Measurements from ENCODE around the gene CRELD2. TPM values are rescaled to one million over a fixed set of nuclear protein-coding genes. Genes with fewer than 3 reads are reported as not detected.

The CRELD2 gene
- total and polyA plus RNA-seq, 2 of the 13 experiments (the other 11 are each of a cell fraction or from before 2014, with no cell fraction given), result 17.2 to 44.7 TPM

DNA sequence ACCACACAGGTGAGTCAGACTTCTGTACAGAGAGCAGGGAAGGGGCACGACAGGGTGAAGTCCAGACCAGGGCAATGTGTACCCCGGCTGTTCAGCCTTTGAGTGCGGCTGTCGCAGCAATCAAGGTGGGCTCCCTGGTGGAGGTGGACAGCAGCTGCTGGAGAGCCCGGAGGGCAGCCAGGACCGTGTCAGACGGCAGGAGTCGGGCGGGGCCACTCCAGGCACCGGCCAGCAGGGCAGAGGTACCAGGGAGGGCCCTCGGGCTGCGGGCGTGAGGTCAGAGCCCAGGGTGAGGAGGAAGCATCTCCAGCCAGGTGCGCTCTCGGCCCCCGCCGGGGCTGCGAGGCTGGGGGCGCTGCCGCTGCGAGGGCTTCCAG lies 41.3 kb downstream of the CRELD2 start (continued):
- TF ChIP-seq, protein P1, sequence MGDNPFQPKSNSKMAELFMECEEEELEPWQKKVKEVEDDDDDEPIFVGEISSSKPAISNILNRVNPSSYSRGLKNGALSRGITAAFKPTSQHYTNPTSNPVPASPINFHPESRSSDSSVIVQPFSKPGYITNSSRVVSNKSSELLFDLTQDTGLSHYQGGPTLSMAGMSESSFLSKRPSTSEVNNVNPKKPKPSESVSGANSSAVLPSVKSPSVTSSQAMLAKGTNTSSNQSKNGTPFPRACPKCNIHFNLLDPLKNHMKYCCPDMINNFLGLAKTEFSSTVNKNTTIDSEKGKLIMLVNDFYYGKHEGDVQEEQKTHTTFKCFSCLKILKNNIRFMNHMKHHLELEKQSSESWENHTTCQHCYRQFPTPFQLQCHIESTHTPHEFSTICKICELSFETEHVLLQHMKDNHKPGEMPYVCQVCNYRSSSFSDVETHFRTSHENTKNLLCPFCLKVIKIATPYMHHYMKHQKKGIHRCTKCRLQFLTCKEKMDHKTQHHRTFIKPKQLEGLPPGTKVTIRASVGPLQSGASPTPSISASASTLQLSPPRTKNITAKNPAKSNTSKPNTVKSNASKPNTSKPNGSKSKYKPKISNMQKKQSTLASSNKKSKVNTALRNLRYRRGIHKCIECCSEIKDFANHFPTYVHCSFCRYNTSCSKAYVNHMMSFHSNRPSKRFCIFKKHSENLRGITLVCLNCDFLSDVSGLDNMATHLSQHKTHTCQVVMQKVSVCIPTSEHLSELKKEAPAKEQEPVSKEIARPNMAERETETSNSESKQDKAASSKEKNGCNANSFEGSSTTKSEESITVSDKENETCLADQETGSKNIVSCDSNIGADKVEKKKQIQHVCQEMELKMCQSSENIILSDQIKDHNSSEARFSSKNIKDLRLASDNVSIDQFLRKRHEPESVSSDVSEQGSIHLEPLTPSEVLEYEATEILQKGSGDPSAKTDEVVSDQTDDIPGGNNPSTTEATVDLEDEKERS (CRISPR knock-in tag; IDR thresholded peaks at IDR 0.05), result no peak
- TF ChIP-seq ZNF264 (CRISPR knock-in tag; IDR thresholded peaks at IDR 0.05) (0 out of 2 replicates have a peak, but pooled peaks have one; percentile 14), PCBP2 (optimal IDR thresholded peaks at IDR 0.05; ENCODE audit: low read depth, low read length, poor library complexity, severe bottlenecking) (no peak), RBAK (CRISPR knock-in tag; IDR thresholded peaks at IDR 0.05) (no peak), TOPORS (CRISPR knock-in tag; IDR thresholded peaks at IDR 0.05) (no peak), SUZ12 (IDR thresholded peaks at IDR 0.05; ENCODE audit: low read depth, low read length) (no peak), BORCS8-MEF2B (CRISPR knock-in tag; IDR thresholded peaks at IDR 0.05) (no peak), ZNF749 (CRISPR knock-in tag; IDR thresholded peaks at IDR 0.05; ENCODE audit: borderline replicate concordance) (no peak), ZNF513 (CRISPR knock-in tag; conservative IDR thresholded peaks at IDR 0.05) (no peak), U2AF1 (optimal IDR thresholded peaks at IDR 0.05; ENCODE audit: low read depth, low read length) (no peak), POGK (CRISPR knock-in tag; conservative IDR thresholded peaks at IDR 0.05) (peak; percentile 65), ZMYM4 (CRISPR knock-in tag; IDR thresholded peaks at IDR 0.05) (no peak), THAP7 (CRISPR knock-in tag; IDR thresholded peaks at IDR 0.05) (no peak), ZNF784 (CRISPR knock-in tag; IDR thresholded peaks at IDR 0.05; ENCODE audit: borderline replicate concordance) (no peak), TCF7 (IDR thresholded peaks at IDR 0.05; ENCODE audit: low read depth) (no peak), RAD51 (IDR thresholded peaks at IDR 0.05; ENCODE audit: borderline replicate concordance) (no peak), ZNF598 (CRISPR knock-in tag; IDR thresholded peaks at IDR 0.05; ENCODE audit: borderline replicate concordance) (no peak)
- TF ChIP-seq, protein P2, sequence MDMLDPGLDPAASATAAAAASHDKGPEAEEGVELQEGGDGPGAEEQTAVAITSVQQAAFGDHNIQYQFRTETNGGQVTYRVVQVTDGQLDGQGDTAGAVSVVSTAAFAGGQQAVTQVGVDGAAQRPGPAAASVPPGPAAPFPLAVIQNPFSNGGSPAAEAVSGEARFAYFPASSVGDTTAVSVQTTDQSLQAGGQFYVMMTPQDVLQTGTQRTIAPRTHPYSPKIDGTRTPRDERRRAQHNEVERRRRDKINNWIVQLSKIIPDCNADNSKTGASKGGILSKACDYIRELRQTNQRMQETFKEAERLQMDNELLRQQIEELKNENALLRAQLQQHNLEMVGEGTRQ (IDR thresholded peaks at IDR 0.05; ENCODE audit: low read depth, low read length), result no peak
- TF ChIP-seq, protein P2 (CRISPR knock-in tag; IDR thresholded peaks at IDR 0.05; ENCODE audit: borderline replicate concordance), result no peak

All from HepG2 (cell line).